HG03159 (cell line): Measurements from ENCODE around the gene PAK4.

ENCODE experiments used
- ATAC-seq: cut with Tn5 transposase; IDR thresholded peaks from one replicate; pipeline ENCODE4 v1.9.1; 2021; ENCODE audit warnings: mild to moderate bottlenecking, moderate library complexity; ENCODE audit not compliant: unreplicated experiment

Gene PAK4

GRCh38 chr19:39145180-39145953, 19.8 kb downstream of the PAK4 start:
- no peak for ATAC-seq

- ATAC-seq, result no peak
Measured at GRCh38 chr19:39146091-39146490, 20.5 kb downstream of the PAK4 start.

- ATAC-seq, result no peak
Measured at GRCh38 chr19:39146686-39147450, 21.3 kb downstream of the PAK4 start.

GRCh38 chr19:39147480-39147879, 21.9 kb downstream of the PAK4 start:
- no peak for ATAC-seq

- ATAC-seq, result no peak
Measured at GRCh38 chr19:39148939-39149529, 23.4 kb downstream of the PAK4 start.

GRCh38 chr19:39150235-39150634, 24.6 kb downstream of the PAK4 start:
- ATAC-seq, result no peak

GRCh38 chr19:39150807-39151600, 25.4 kb downstream of the PAK4 start:
- ATAC-seq, result no peak

GRCh38 chr19:39152066-39152465, 26.5 kb downstream of the PAK4 start:
- no peak for ATAC-seq

GRCh38 chr19:39154100-39154628, 28.6 kb downstream of the PAK4 start:
- ATAC-seq, result no peak

GRCh38 chr19:39154629-39155100, 29.1 kb downstream of the PAK4 start:
- ATAC-seq, result no peak

GRCh38 chr19:39155114-39155700, 29.6 kb downstream of the PAK4 start:
- no peak for ATAC-seq

- ATAC-seq, result no peak
Measured at GRCh38 chr19:39155741-39156140, 30.2 kb downstream of the PAK4 start.

GRCh38 chr19:39156326-39157230, 31.0 kb downstream of the PAK4 start:
- no peak for ATAC-seq

GRCh38 chr19:39157275-39157996, 31.9 kb downstream of the PAK4 start:
- no peak for ATAC-seq

GRCh38 chr19:39157997-39158389, 32.4 kb downstream of the PAK4 start:
- no peak for ATAC-seq

- no peak for ATAC-seq
Measured at GRCh38 chr19:39158646-39159260, 33.2 kb downstream of the PAK4 start.

- ATAC-seq, result no peak
Measured at GRCh38 chr19:39160523-39160861, 34.9 kb downstream of the PAK4 start.
